HepG2 (cell line): ENCODE results near the gene EPHA6. TPM values are rescaled to one million over a fixed set of nuclear protein-coding genes. Genes with fewer than 3 reads are reported as not detected.

Source experiments
- ATAC-seq: fragments of 200-7000 bp; cut with Tn5 transposase; 3 replicates; pipeline ENCODE4 v1.9.1; 2020; ENCODE audit warnings: mild to moderate bottlenecking, moderate library complexity
- BruUV-seq: library from RNA; stranded (reverse); fragments of 400-500 nt; replicated peaks from 2 replicates; lab custom pipeline; 2021; lab: Mats Ljungman, UMichigan
- CTCF ChIA-PET: fragments of 300-600 bp; formaldehyde crosslinking; extraction: SDS; loops from one replicate; lab custom pipeline; 2021; ENCODE audit warnings: low total read pairs, inconsistent platforms, low intra/inter-chr PET ratio; lab: Yijun Ruan, JAX
- POLR2A ChIA-PET: fragments of 350-600 bp; sonication (Branson Sonifier 250); formaldehyde crosslinking; loops from one replicate; lab custom pipeline; 2020; ENCODE audit warnings: antibody characterized with exemption, inconsistent platforms; lab: Yijun Ruan, JAX
- DNase-seq: peaks from one replicate; pipeline ENCODE4 v3.0.0-alpha.2; 2015; ENCODE audit warnings: low spot score
- FAIRE-seq: peaks from 3 replicates; lab custom pipeline; 2011; peaks lifted over from hg19 to GRCh38; lab: Jason Lieb, UNC
- H2AFZ ChIP-seq: one replicate; pipeline ENCODE4 v1.6.1; 2011; ENCODE audit warnings: low read length, inconsistent platforms
- H3K27ac ChIP-seq: fragments of 300-600 bp; 3 replicates; pipeline ENCODE4 v1.8.0; 2011; ENCODE audit warnings: mixed run types, mild to moderate bottlenecking, mixed read lengths, low read length, inconsistent platforms; ENCODE audit not compliant: insufficient read depth; ENCODE audit errors: extremely low read length
- H3K27me3 ChIP-seq, 2 experiments: fragments of 200-600 bp in 1 of 2; 2 replicates in 1 of 2; 3 replicates in 1 of 2; pipeline versions ENCODE4 v1.6.0 to v1.8.0; 2011; ENCODE audit warnings: low read length in 2 of 2, mild to moderate bottlenecking in 2 of 2, moderate library complexity in 2 of 2, inconsistent platforms in 1 of 2; ENCODE audit not compliant: insufficient read depth in 2 of 2, control insufficient read depth in 1 of 2
- H3K36me3 ChIP-seq, 2 experiments: fragments of 200-600 bp in 1 of 2; replicated peaks in 1 of 2; 2 replicates in 1 of 2; 3 replicates in 1 of 2; pipeline versions ENCODE4 v1.5.1 to v1.8.0; 2011; ENCODE audit warnings: low read length in 2 of 2, inconsistent platforms in 1 of 2; ENCODE audit not compliant: insufficient read depth in 2 of 2, control insufficient read depth in 1 of 2
- H3K4me1 ChIP-seq: 2 replicates; pipeline ENCODE4 v1.5.1; 2012; ENCODE audit warnings: low read length, inconsistent platforms; ENCODE audit not compliant: insufficient read depth
- H3K4me2 ChIP-seq: 2 replicates; pipeline ENCODE4 v1.6.0; 2011; ENCODE audit warnings: low read depth, low read length, inconsistent platforms
- H3K4me3 ChIP-seq, 3 experiments: fragments of 200-600 bp in 1 of 3; sonication (generic), shearing (Covaris generic) in 1 of 3; replicated peaks in 1 of 3; 2 replicates each; pipeline ENCODE4 v1.5.1; 2011 to 2016; ENCODE audit warnings: low read length in 3 of 3, inconsistent platforms in 2 of 3, low read depth in 2 of 3, mild to moderate bottlenecking in 2 of 3, control low read depth in 1 of 3, mixed read lengths in 1 of 3; ENCODE audit not compliant: insufficient read depth in 1 of 3
- H3K79me2 ChIP-seq: one replicate; pipeline ENCODE4 v1.6.1; 2011; ENCODE audit warnings: low read length, inconsistent platforms; ENCODE audit not compliant: insufficient read depth
- H3K9ac ChIP-seq: 2 replicates; pipeline ENCODE4 v1.6.0; 2011; ENCODE audit warnings: mild to moderate bottlenecking, low read depth, low read length, inconsistent platforms; ENCODE audit not compliant: insufficient read depth
- H3K9me3 ChIP-seq: 2 replicates; pipeline ENCODE4 v1.5.1; 2012; ENCODE audit warnings: mild to moderate bottlenecking, low read length
- H4K20me1 ChIP-seq: 2 replicates; pipeline ENCODE4 v1.6.0; 2011; ENCODE audit warnings: inconsistent platforms, mild to moderate bottlenecking, low read length, moderate library complexity; ENCODE audit not compliant: insufficient read depth
- ESRRA ChIP-seq: sonication (generic); formaldehyde crosslinking; IDR thresholded peaks from 2 replicates; pipeline ENCODE4 v1.5.1; 2020; ENCODE audit warnings: mild to moderate bottlenecking, low read depth, missing genetic modification reagents
- KAT7 ChIP-seq: IDR thresholded peaks from 2 replicates; pipeline ENCODE4 v1.6.1; 2018; ENCODE audit warnings: borderline replicate concordance, missing compliant biosample characterization
- KAT8 ChIP-seq: IDR thresholded peaks from 2 replicates; pipeline ENCODE4 v1.6.1; 2016; ENCODE audit warnings: missing genetic modification reagents, missing compliant biosample characterization
- MAFF ChIP-seq: IDR thresholded peaks from 2 replicates; pipeline ENCODE4 v1.6.1; 2011; ENCODE audit warnings: low read depth, low read length, improper control_type of control experiment
- MAFK ChIP-seq, 2 experiments: IDR thresholded peaks in 1 of 2; conservative IDR thresholded peaks in 1 of 2; 2 replicates each; pipeline ENCODE4 v1.6.1; 2011; ENCODE audit warnings: improper control_type of control experiment in 2 of 2, low read length in 2 of 2
- MZF1 ChIP-seq: sonication (generic); formaldehyde crosslinking; IDR thresholded peaks from 2 replicates; pipeline ENCODE4 v1.8.1; 2023; ENCODE audit warnings: mild to moderate bottlenecking, missing genetic modification reagents, borderline replicate concordance
- NPAS2 ChIP-seq: sonication (generic); formaldehyde crosslinking; IDR thresholded peaks from 2 replicates; pipeline ENCODE4 v1.8.0; 2022; ENCODE audit warnings: mild to moderate bottlenecking, missing genetic modification reagents, borderline replicate concordance
- THAP9 ChIP-seq: sonication (generic); formaldehyde crosslinking; IDR thresholded peaks from 2 replicates; pipeline ENCODE4; 2020; ENCODE audit warnings: missing genetic modification reagents, mild to moderate bottlenecking, borderline replicate concordance
- ZNF747 ChIP-seq: sonication (generic); formaldehyde crosslinking; IDR thresholded peaks from 2 replicates; pipeline ENCODE4 v1.8.1; 2023; ENCODE audit warnings: missing genetic modification reagents, mild to moderate bottlenecking, borderline replicate concordance
- WGBS: methylation state at CpG from one replicate; pipeline ENCODE4 v1.1.6; 2017; ENCODE audit warnings: low lambda C conversion rate; 5-methylcytosine and 5-hydroxymethylcytosine counted together
- in situ Hi-C: cut with HindIII; loops from 2 replicates; pipeline ENCODE4 v1.10.0; 2017; ENCODE audit warnings: low pct_unique_long_range_greater_than_20kb; ENCODE audit not compliant: extremely low pct_ligation_motif_present
- intact Hi-C: fragments of 100-400 bp; cut with micrococcal nuclease; formaldehyde crosslinking; loops from one replicate; pipeline ENCODE4 v1.10.0; 2022; ENCODE audit not compliant: unreplicated experiment
- polyA plus RNA-seq, 8 experiments: library from polyadenylated mRNA; depleted of rRNA in 3 of 8; stranded (reverse) in 7 of 8; unstranded in 1 of 8; fragments of >200 nt; fragmentation: Illumina TruSeq in 4 of 8; extraction: Trizol in 4 of 8; gene quantifications; 2 replicates each; pipeline versions ENCODE4 v1.2.1 to v1.2.3, GENCODE V29; 2011 to 2016; ENCODE audit warnings: low read depth in 4 of 8, missing spikeins in 1 of 8, mixed read lengths in 1 of 8; ENCODE audit not compliant: insufficient read depth in 1 of 8
- total RNA-seq, 5 experiments: library from RNA; depleted of rRNA; stranded (reverse); fragments of >200 nt; fragmentation: Illumina TruSeq; extraction: Trizol; gene quantifications; 2 replicates each; pipeline ENCODE4 v1.2.3, GENCODE V29; 2016; ENCODE audit warnings: low read depth in 1 of 5

Gene EPHA6
- total and polyA plus RNA-seq, 2 of the 13 experiments (the other 11 are each of a cell fraction or from before 2014, with no cell fraction given): not detected

GRCh38 chr3:97340940-97341339, 526.5 kb downstream of the EPHA6 start (continued):
- no peak for TF ChIP-seq NPAS2 (CRISPR knock-in tag)
- TF ChIP-seq KAT7 (CRISPR knock-in tag): no peak
- TF ChIP-seq KAT8 (CRISPR knock-in tag): no peak
- TF ChIP-seq THAP9: no peak
- TF ChIP-seq ZNF747 (CRISPR knock-in tag): no peak
- TF ChIP-seq ESRRA (CRISPR knock-in tag): no peak

- intact Hi-C loops: no loop called here
- peak; percentile 59 for TF ChIP-seq MAFF
- peak; percentile 56 to 82 for TF ChIP-seq MAFK (conservative IDR thresholded peaks at IDR 0.05 in 1 of 2, IDR thresholded peaks at IDR 0.05 in 1 of 2; ENCODE audit: low read length in 2 of 2)
- no peak for TF ChIP-seq MZF1 (CRISPR knock-in tag)
- Histone ChIP-seq H3K4me2 (no peak overlapping the region), H4K20me1 (no peaks in the 10 kb centered on the region), H3K27ac (no peak overlapping the region), H3K27me3 (no peaks in the 10 kb centered on the region), H3K36me3 (no peaks in the 10 kb centered on the region), H3K79me2 (no peaks in the 10 kb centered on the region), H3K9me3 (no peaks in the 10 kb centered on the region), H3K4me3 (no peak overlapping the region), H3K9ac (no peak overlapping the region), H2AFZ (no peak overlapping the region), H3K4me1 (no peaks in the 10 kb centered on the region)
- ChIA-PET POLR2A (no interaction called here), CTCF (no interaction called here)
- no TSS peak for BruUV-seq
- in situ Hi-C loops: no loop called here
- WGBS: 2% methylated on average over 1 of the region's 1 CpG
- FAIRE-seq: no peak
- no peak for ATAC-seq
- no peak for DNase-seq
Observed at GRCh38 chr3:97347780-97348179, 533.4 kb downstream of the EPHA6 start.
